ENCODE data around the gene NUAK2.
"Not testable (repeated sequence)": the region's sequence is repeated elsewhere in the genome, so short reads cannot be mapped to it uniquely, and the experiment has no call there.

The NUAK2 gene

GRCh38 chr1:205283270-205284147 is 38.0 kb downstream of the NUAK2 start:
- TF ChIP-seq CTCF (IDR thresholded peaks at IDR 0.05; ENCODE audit: low read depth, low read length): no peak
- DNase-seq: no peak
- peaks cover 2% of the 10 kb centered on the region for H3K9me3 ChIP-seq (ENCODE audit: severe bottlenecking)
- H3K27me3 ChIP-seq (ENCODE audit: insufficient read depth, low read depth, severe bottlenecking): no peaks in the 10 kb centered on the region
- no peak overlapping the region for H3K4me3 ChIP-seq (ENCODE audit: low read depth, low read length)
- no peaks in the 10 kb centered on the region for H3K36me3 ChIP-seq
- peak overlapping the region; percentile 58 for H3K27ac ChIP-seq

- H3K9me3 ChIP-seq (ENCODE audit: severe bottlenecking); H3K27ac ChIP-seq: not testable (repeated sequence)
Observed at GRCh38 chr1:205280666-205281395, 40.7 kb downstream of the NUAK2 start.

GRCh38 chr1:205279986-205280385 is 41.6 kb downstream of the NUAK2 start:
- no peaks in the 10 kb centered on the region for H3K36me3 ChIP-seq
- H3K27me3 ChIP-seq (ENCODE audit: insufficient read depth, low read depth, severe bottlenecking): no peaks in the 10 kb centered on the region
- H3K4me3 ChIP-seq (ENCODE audit: low read depth, low read length): no peak overlapping the region
- no peak for TF ChIP-seq CTCF (IDR thresholded peaks at IDR 0.05; ENCODE audit: low read depth, low read length)
- no peak overlapping the region for H3K27ac ChIP-seq
- DNase-seq: no peak
- peaks cover 2% of the 10 kb centered on the region for H3K9me3 ChIP-seq (ENCODE audit: severe bottlenecking)

More at GRCh38 chr1:205280666-205281395, 40.7 kb downstream of the NUAK2 start:
- not testable (repeated sequence) for H3K4me3 ChIP-seq (ENCODE audit: low read depth, low read length); DNase-seq; H3K36me3 ChIP-seq; H3K27me3 ChIP-seq (ENCODE audit: insufficient read depth, low read depth, severe bottlenecking)

GRCh38 chr1:205276689-205277065 is 44.9 kb downstream of the NUAK2 start:
- no peak overlapping the region for H3K4me3 ChIP-seq (ENCODE audit: low read depth, low read length)
- no peaks in the 10 kb centered on the region for H3K27me3 ChIP-seq (ENCODE audit: insufficient read depth, low read depth, severe bottlenecking)
- no peak for DNase-seq
- peaks cover 2% of the 10 kb centered on the region for H3K9me3 ChIP-seq (ENCODE audit: severe bottlenecking)
- H3K36me3 ChIP-seq: peaks cover 29% of the 10 kb centered on the region
- no peak for TF ChIP-seq CTCF (IDR thresholded peaks at IDR 0.05; ENCODE audit: low read depth, low read length)
- H3K27ac ChIP-seq: no peak overlapping the region

- H3K27me3 ChIP-seq (ENCODE audit: insufficient read depth, low read depth, severe bottlenecking): no peaks in the 10 kb centered on the region
- H3K4me3 ChIP-seq (ENCODE audit: low read depth, low read length): no peak overlapping the region
- H3K27ac ChIP-seq: no peak overlapping the region
- DNase-seq: no peak
- peaks cover 35% of the 10 kb centered on the region for H3K36me3 ChIP-seq
- H3K9me3 ChIP-seq (ENCODE audit: severe bottlenecking): peaks cover 2% of the 10 kb centered on the region
- TF ChIP-seq CTCF (IDR thresholded peaks at IDR 0.05; ENCODE audit: low read depth, low read length): no peak
Observed at GRCh38 chr1:205275916-205276688, 45.4 kb downstream of the NUAK2 start.

- H3K9me3 ChIP-seq (ENCODE audit: severe bottlenecking): no peaks in the 10 kb centered on the region
- no peaks in the 10 kb centered on the region for H3K27me3 ChIP-seq (ENCODE audit: insufficient read depth, low read depth, severe bottlenecking)
- DNase-seq: no peak
- no peak overlapping the region for H3K27ac ChIP-seq
- H3K4me3 ChIP-seq (ENCODE audit: low read depth, low read length): no peak overlapping the region
- no peak for TF ChIP-seq CTCF (IDR thresholded peaks at IDR 0.05; ENCODE audit: low read depth, low read length)
- peaks cover 45% of the 10 kb centered on the region for H3K36me3 ChIP-seq
Observed at GRCh38 chr1:205275133-205275532, 46.4 kb downstream of the NUAK2 start.
